Calu3 (cell line): ENCODE results near the gene KEL. TPM values are rescaled to one million over a fixed set of nuclear protein-coding genes. Genes with fewer than 3 reads are reported as not detected.

Source experiments
- BruUV-seq: library from RNA; stranded (reverse); fragments of 400-500 nt; replicated peaks from 2 replicates; lab custom pipeline; 2021; lab: Mats Ljungman, UMichigan
- CTCF ChIA-PET: fragments of 300-600 bp; sonication (Branson Sonifier 250); formaldehyde crosslinking; loops from one replicate; lab custom pipeline; 2022; ENCODE audit warnings: antibody characterized with exemption; lab: Charles Lee
- DNase-seq: peaks from one replicate; pipeline ENCODE4 v3.0.0; 2022
- H3K27ac Mint-ChIP-seq: one replicate; pipeline ENCODE4 v1.8.0; 2022; ENCODE audit warnings: mixed read lengths; ENCODE audit not compliant: unreplicated experiment
- H3K27me3 Mint-ChIP-seq: one replicate; pipeline ENCODE4 v1.8.0; 2022; ENCODE audit warnings: mixed read lengths; ENCODE audit not compliant: unreplicated experiment
- H3K36me3 Mint-ChIP-seq: one replicate; pipeline ENCODE4 v1.8.0; 2022; ENCODE audit warnings: mild to moderate bottlenecking, moderate library complexity, mixed read lengths; ENCODE audit not compliant: insufficient read depth, unreplicated experiment
- H3K4me1 Mint-ChIP-seq: one replicate; pipeline ENCODE4 v1.8.0; 2022; ENCODE audit warnings: mild to moderate bottlenecking, low read depth, mixed read lengths; ENCODE audit not compliant: unreplicated experiment
- H3K4me3 Mint-ChIP-seq: one replicate; pipeline ENCODE4 v1.8.0; 2022; ENCODE audit warnings: mild to moderate bottlenecking, low read depth, moderate library complexity, mixed read lengths; ENCODE audit not compliant: unreplicated experiment
- H3K9me3 Mint-ChIP-seq: one replicate; pipeline ENCODE4 v1.8.0; 2022; ENCODE audit warnings: low read depth, mixed read lengths; ENCODE audit not compliant: unreplicated experiment
- CTCF ChIP-seq: fragments of 200-600 bp; IDR thresholded peaks from one replicate; pipeline ENCODE4 v1.8.0; 2022; ENCODE audit warnings: antibody characterized with exemption; ENCODE audit not compliant: unreplicated experiment
- intact Hi-C: fragments of 100-400 bp; cut with micrococcal nuclease; formaldehyde crosslinking; loops from one replicate; pipeline ENCODE4 v1.10.0; 2022; ENCODE audit not compliant: unreplicated experiment
- total RNA-seq: library from RNA; stranded (reverse); gene quantifications from 2 replicates; pipeline ENCODE4 v1.2.3, GENCODE V29; 2022

KEL gene
- total RNA-seq, 1 experiment from 2014 or later = not detected

- Mint-ChIP-seq H3K36me3 (no peaks in the 10 kb centered on the region), H3K9me3 (no peaks in the 10 kb centered on the region), H3K27ac (peak overlapping the region; percentile 31), H3K4me3 (peak overlapping the region; percentile 71), H3K27me3 (peaks cover 34% of the 10 kb centered on the region), H3K4me1 (peaks cover 14% of the 10 kb centered on the region)
- peak; percentile 15 for DNase-seq
- intact Hi-C loops = loop anchor here (1.0 to 5.0 kb wide), 3 partner anchors 121 to 371 kb away; no protein-coding TSS in a partner anchor
- no peak for TF ChIP-seq CTCF
- no TSS peak for BruUV-seq
- CTCF ChIA-PET = interaction anchor here (0.6 to 3.7 kb wide), 5 partner anchors 148 to 371 kb away, joined by 4 to 13 read pairs (median 8); partner anchors contain the start of gene EPHB6
These were observed 41.4 kb upstream of the KEL start for GRCh38 chr7:143003393-143004051.

- H3K27me3 Mint-ChIP-seq = peaks cover 28% of the 10 kb centered on the region
- H3K4me3 Mint-ChIP-seq = peak overlapping the region; percentile 71
- CTCF ChIA-PET = interaction anchor here (0.6 to 3.7 kb wide), 7 partner anchors 50 to 419 kb away, joined by 3 to 13 read pairs (median 5); partner anchors contain the start of gene EPHB6
- peaks cover 14% of the 10 kb centered on the region for H3K4me1 Mint-ChIP-seq
- TF ChIP-seq CTCF = no peak
- no peaks in the 10 kb centered on the region for H3K9me3 Mint-ChIP-seq
- no peak for DNase-seq
- H3K27ac Mint-ChIP-seq = peak overlapping the region; percentile 31
- intact Hi-C loops = loop anchor here (1.0 to 5.0 kb wide), 3 partner anchors 120 to 371 kb away; no protein-coding TSS in a partner anchor
- H3K36me3 Mint-ChIP-seq = no peaks in the 10 kb centered on the region
- no TSS peak for BruUV-seq
These were observed 40.7 kb upstream of the KEL start for GRCh38 chr7:143002898-143003297.

GRCh38 chr7:143002106-143002505 lies 39.9 kb upstream of the KEL start:
- Mint-ChIP-seq H3K4me1 (peaks cover 14% of the 10 kb centered on the region), H3K9me3 (no peaks in the 10 kb centered on the region), H3K4me3 (no peak overlapping the region), H3K36me3 (no peaks in the 10 kb centered on the region), H3K27ac (no peak overlapping the region), H3K27me3 (peaks cover 21% of the 10 kb centered on the region)
- CTCF ChIA-PET = interaction anchor here (0.6 to 3.7 kb wide), 5 partner anchors 129 to 419 kb away, joined by 3 to 13 read pairs (median 7); no protein-coding TSS in a partner anchor
- intact Hi-C loops = loop anchor here (2.0 to 5.0 kb wide), 2 partner anchors 119 to 370 kb away; no protein-coding TSS in a partner anchor
- peak; percentile 18 for DNase-seq
- BruUV-seq = no TSS peak
- no peak for TF ChIP-seq CTCF

GRCh38 chr7:143000648-143001047 lies 38.5 kb upstream of the KEL start:
- Mint-ChIP-seq H3K36me3 (no peaks in the 10 kb centered on the region), H3K4me3 (no peak overlapping the region), H3K27ac (no peak overlapping the region), H3K27me3 (peaks cover 18% of the 10 kb centered on the region), H3K9me3 (no peaks in the 10 kb centered on the region), H3K4me1 (peaks cover 14% of the 10 kb centered on the region)
- BruUV-seq = no TSS peak
- TF ChIP-seq CTCF = no peak
- CTCF ChIA-PET = interaction anchor here (1.1 to 1.3 kb wide), 2 partner anchors 147 to 217 kb away, joined by 3 to 5 read pairs; no protein-coding TSS in a partner anchor
- intact Hi-C loops = loop anchor here (5.0 kb wide), 1 partner anchor 368 kb away; no protein-coding TSS in a partner anchor
- DNase-seq = no peak
